Measurements from ENCODE around the gene LZIC. TPM values are rescaled to one million over a fixed set of nuclear protein-coding genes. Genes with fewer than 3 reads are reported as not detected.

LZIC gene
- total RNA-seq, 1 experiment from 2014 or later, result 47.6 TPM

GRCh38 chr1:9900142-9901043, 42.8 kb downstream of the LZIC start:
- H3K36me3 ChIP-seq, result no peaks in the 10 kb centered on the region
- DNase-seq, result no peak
- no peaks in the 10 kb centered on the region for H3K27me3 ChIP-seq
- H3K4me3 ChIP-seq, result no peak overlapping the region
- H3K9me3 ChIP-seq, result no peaks in the 10 kb centered on the region

GRCh38 chr1:9894115-9894514, 49.1 kb downstream of the LZIC start:
- H3K27me3 ChIP-seq, result no peaks in the 10 kb centered on the region
- H3K4me3 ChIP-seq, result no peak overlapping the region
- no peaks in the 10 kb centered on the region for H3K36me3 ChIP-seq
- DNase-seq, result no peak
- H3K9me3 ChIP-seq, result no peaks in the 10 kb centered on the region

GRCh38 chr1:9892563-9893528, 50.3 kb downstream of the LZIC start:
- Histone ChIP-seq H3K9me3 (no peaks in the 10 kb centered on the region), H3K36me3 (no peaks in the 10 kb centered on the region), H3K4me3 (peak overlapping the region; percentile 17), H3K27me3 (no peaks in the 10 kb centered on the region)
- DNase-seq, result peak; percentile 77

- DNase-seq, result peak; percentile 46
- H3K27me3 ChIP-seq, result no peaks in the 10 kb centered on the region
- H3K4me3 ChIP-seq, result no peak overlapping the region
- no peaks in the 10 kb centered on the region for H3K9me3 ChIP-seq
- no peaks in the 10 kb centered on the region for H3K36me3 ChIP-seq
These were observed 52.0 kb downstream of the LZIC start for GRCh38 chr1:9891207-9891606.

GRCh38 chr1:9890224-9890731, 52.9 kb downstream of the LZIC start:
- Histone ChIP-seq H3K9me3 (no peaks in the 10 kb centered on the region), H3K36me3 (no peaks in the 10 kb centered on the region), H3K4me3 (peak overlapping the region; percentile 6; the same call in 1 of the 2 replicates), H3K27me3 (no peaks in the 10 kb centered on the region)
- DNase-seq, result peak; percentile 89

- no peak for DNase-seq
- Histone ChIP-seq H3K36me3 (no peaks in the 10 kb centered on the region), H3K4me3 (no peak overlapping the region), H3K9me3 (no peaks in the 10 kb centered on the region), H3K27me3 (no peaks in the 10 kb centered on the region)
These were observed 53.8 kb downstream of the LZIC start for GRCh38 chr1:9889411-9889810.

- no peaks in the 10 kb centered on the region for H3K9me3 ChIP-seq
- H3K36me3 ChIP-seq, result no peaks in the 10 kb centered on the region
- no peak overlapping the region for H3K4me3 ChIP-seq
- no peaks in the 10 kb centered on the region for H3K27me3 ChIP-seq
- DNase-seq, result no peak
These were observed 54.3 kb downstream of the LZIC start for GRCh38 chr1:9888886-9889285.

- DNase-seq, result no peak
- Histone ChIP-seq H3K36me3 (no peaks in the 10 kb centered on the region), H3K27me3 (no peaks in the 10 kb centered on the region), H3K9me3 (no peaks in the 10 kb centered on the region), H3K4me3 (no peak overlapping the region)
These were observed 56.1 kb downstream of the LZIC start for GRCh38 chr1:9887070-9887469.

- Histone ChIP-seq H3K9me3 (no peaks in the 10 kb centered on the region), H3K27me3 (no peaks in the 10 kb centered on the region), H3K36me3 (no peaks in the 10 kb centered on the region), H3K4me3 (no peak overlapping the region)
- no peak for DNase-seq
These were observed 57.0 kb downstream of the LZIC start for GRCh38 chr1:9886092-9886742.

- Histone ChIP-seq H3K4me3 (no peak overlapping the region), H3K27me3 (no peaks in the 10 kb centered on the region), H3K36me3 (0 out of 2 replicates have a peak, but pooled peaks cover 2% of the 10 kb centered on the region), H3K9me3 (no peaks in the 10 kb centered on the region)
- no peak for DNase-seq
These were observed 58.4 kb downstream of the LZIC start for GRCh38 chr1:9884805-9885204.

GRCh38 chr1:9883585-9884449, 59.4 kb downstream of the LZIC start:
- Histone ChIP-seq H3K4me3 (no peak overlapping the region), H3K36me3 (0 out of 2 replicates have a peak, but pooled peaks cover 2% of the 10 kb centered on the region), H3K27me3 (no peaks in the 10 kb centered on the region), H3K9me3 (no peaks in the 10 kb centered on the region)
- DNase-seq, result peak; percentile 70

- no peak overlapping the region for H3K4me3 ChIP-seq
- H3K36me3 ChIP-seq, result 0 out of 2 replicates have a peak, but pooled peaks cover 2% of the 10 kb centered on the region
- no peaks in the 10 kb centered on the region for H3K9me3 ChIP-seq
- no peak for DNase-seq
- H3K27me3 ChIP-seq, result no peaks in the 10 kb centered on the region
These were observed 60.3 kb downstream of the LZIC start for GRCh38 chr1:9882945-9883303.

GRCh38 chr1:9882296-9882944, 60.8 kb downstream of the LZIC start:
- Histone ChIP-seq H3K4me3 (no peak overlapping the region), H3K9me3 (no peaks in the 10 kb centered on the region), H3K27me3 (no peaks in the 10 kb centered on the region), H3K36me3 (0 out of 2 replicates have a peak, but pooled peaks cover 2% of the 10 kb centered on the region)
- DNase-seq, result no peak

GRCh38 chr1:9881838-9882249, 61.3 kb downstream of the LZIC start:
- no peaks in the 10 kb centered on the region for H3K27me3 ChIP-seq
- H3K9me3 ChIP-seq, result no peaks in the 10 kb centered on the region
- H3K4me3 ChIP-seq, result no peak overlapping the region
- H3K36me3 ChIP-seq, result 0 out of 2 replicates have a peak, but pooled peaks cover 2% of the 10 kb centered on the region
- DNase-seq, result peak; percentile 84

All from MG63 (cell line).